ENCODE results near the gene PSD2.
A peak's percentile ranks its signal among the peaks of the same experiment; 100 is the strongest.

The PSD2 gene

DNA sequence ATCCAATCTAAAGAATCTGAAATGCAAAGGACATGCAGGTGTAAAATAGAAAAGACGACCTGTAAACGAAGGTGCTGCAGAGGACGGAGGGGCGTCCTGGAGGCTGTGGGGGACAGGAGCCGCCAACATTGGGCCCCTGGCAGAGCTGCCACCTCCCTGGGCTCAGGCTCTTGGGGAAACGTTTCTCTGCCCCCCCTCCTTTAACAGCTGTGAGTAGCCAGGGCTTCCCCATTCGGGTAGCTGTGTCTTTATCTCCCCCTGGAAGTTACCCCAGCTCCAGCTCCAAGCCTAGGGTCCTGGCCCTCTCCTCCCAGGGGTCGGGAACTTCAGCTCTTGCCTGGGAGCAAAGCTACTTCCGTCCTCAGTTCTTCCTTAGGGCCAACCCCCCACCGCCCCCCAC, 51.5 kb downstream of the PSD2 start:
- no peak overlapping the region for H3K4me3 ChIP-seq (ENCODE audit: low read length)
- no peak for DNase-seq (ENCODE audit: low read depth, low spot score)

DNA sequence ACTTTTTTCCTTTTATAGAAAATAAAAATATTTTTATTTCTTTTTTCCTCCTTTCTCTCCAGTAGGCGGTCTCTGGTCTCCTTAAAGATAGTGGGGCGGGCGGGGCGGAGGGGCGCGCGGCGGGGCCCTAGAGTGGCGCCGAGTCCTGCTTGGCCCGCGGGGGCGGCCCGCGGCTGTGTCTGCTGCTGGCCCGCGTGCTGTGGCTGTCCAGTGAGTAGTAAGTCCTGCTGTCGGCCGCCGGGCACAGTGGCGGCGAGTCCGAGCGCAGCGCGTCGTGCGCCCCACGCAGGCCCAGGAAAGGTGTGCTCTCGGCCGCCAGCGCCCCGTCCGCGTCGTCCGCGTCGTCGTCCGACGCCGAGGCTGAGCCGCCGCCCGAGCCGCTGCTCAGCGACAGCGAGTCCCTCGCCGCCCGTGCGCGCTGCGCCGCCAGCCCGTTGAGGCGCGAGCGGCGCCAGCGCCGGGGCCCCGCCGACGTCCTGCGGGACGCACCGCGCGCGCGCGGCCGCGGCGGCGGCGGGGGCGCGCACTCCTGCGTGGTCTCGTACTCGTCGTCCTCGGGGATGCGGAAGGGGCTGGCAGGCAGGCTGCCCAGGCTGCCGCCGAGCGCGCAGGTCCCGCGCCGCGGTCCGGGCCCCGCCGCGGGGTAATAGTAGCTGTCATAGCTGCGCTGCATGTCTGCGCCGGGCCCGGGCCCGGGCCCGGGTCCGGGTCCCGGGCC, 52.3 kb downstream of the PSD2 start:
- H3K4me3 ChIP-seq (ENCODE audit: low read length), result peak overlapping the region; percentile 50

DNA sequence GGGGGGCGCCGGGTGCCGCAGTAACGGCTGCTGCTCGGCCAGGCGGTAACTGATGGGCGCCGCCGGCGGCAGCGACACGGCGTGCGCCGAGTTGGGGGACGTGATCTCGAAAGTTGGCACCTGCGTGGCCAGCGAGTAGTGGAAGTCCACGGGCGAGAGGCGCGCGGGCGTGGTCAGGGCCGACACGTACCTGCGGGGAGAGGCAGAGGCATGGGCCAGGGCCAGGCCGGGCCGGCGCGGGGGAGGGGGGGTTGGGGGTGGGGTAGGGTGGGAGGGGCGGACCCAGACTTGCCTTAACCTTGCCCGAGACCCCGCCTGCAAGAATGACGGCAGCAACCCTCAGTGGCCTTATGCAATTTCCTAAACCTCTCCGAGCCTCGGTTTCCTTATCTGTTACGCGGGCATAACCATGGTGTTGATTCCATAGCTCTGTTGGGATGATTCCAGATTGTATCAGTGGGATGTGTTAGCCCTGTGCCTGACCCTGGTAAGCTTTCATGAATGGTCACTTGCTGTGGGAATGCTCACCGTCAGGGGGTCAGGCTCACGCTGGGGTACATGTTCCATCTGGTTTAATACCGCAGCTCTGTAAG, 53.0 kb downstream of the PSD2 start:
- peak; percentile 23 for DNase-seq (ENCODE audit: low read depth, low spot score)
- H3K4me3 ChIP-seq (ENCODE audit: low read length), result peak overlapping the region; percentile 50

More for the DNA sequence above, 52.3 kb downstream of the PSD2 start:
- peak; percentile 41 for DNase-seq (ENCODE audit: low read depth, low spot score)

DNA sequence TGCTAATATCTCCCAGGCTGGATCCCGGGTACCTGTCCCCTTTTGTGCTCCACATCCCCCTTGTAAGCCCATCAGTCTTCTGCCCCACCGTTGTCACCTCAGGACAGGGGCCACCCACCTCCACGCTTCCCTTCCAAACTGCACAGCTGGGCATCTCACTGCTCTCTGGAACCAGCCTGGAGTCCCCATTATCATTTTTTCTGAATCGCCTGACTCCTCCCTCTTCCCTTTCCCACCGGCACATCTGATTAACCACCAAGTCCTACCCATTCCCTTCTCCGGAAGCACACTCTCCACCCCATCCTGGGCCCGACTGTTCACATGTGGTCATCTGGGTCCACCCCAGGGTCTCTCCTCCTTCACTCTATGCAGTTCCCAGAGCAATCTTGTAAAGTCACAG, 53.9 kb downstream of the PSD2 start:
- no peak for DNase-seq (ENCODE audit: low read depth, low spot score)
- no peak overlapping the region for H3K4me3 ChIP-seq (ENCODE audit: low read length)

DNA sequence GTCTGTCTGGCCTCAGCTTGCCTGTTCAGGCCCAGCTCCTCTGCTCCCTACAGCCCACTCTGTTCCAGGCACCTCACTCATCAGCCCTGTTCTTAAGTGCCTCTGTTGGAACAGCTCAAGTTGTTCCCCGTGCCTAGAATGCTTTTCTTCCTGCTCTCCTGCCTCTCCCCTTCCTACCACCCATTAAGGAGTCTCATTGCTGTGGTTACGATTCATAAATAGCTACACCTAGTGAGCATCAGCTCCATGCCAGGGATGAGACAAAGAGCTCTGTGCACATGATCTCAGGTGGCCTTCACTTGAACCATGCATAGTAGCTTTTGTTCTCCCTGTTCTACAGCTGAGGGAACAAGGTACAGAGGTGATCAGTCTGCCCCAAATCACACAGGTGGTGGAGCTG, 54.3 kb downstream of the PSD2 start:
- DNase-seq (ENCODE audit: low read depth, low spot score), result no peak
- no peak overlapping the region for H3K4me3 ChIP-seq (ENCODE audit: low read length)

DNA sequence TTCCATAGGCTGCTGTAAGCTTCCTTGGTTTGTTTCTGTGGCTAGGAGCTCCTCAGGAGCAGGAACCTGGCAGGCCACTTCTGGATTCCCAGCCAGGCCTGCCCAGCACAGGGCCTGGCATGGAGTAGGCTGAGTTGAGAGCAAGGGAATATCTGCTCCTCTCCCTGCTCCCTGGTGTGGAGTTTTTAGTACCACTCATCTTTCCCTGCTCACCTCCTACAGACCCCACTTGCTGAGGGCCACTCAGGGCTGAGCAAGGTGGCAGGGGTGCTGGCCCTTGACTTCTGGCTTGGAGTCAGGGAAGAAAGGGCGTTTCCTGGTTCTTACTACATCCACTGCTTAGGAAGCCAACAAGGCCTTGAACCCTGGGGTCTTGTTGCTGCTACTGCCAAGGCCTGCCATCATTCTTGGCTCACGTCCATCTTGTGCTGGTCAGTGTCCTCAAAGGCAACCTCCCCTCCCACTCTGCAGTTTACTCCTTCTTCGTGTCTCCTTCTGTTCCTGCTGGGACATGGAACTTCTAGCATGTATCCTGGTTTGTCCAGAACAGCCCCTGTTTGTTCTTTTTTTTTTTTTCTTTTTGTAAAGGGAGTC, 54.9 kb downstream of the PSD2 start:
- no peak overlapping the region for H3K4me3 ChIP-seq (ENCODE audit: low read length)
- DNase-seq (ENCODE audit: low read depth, low spot score), result no peak

DNA sequence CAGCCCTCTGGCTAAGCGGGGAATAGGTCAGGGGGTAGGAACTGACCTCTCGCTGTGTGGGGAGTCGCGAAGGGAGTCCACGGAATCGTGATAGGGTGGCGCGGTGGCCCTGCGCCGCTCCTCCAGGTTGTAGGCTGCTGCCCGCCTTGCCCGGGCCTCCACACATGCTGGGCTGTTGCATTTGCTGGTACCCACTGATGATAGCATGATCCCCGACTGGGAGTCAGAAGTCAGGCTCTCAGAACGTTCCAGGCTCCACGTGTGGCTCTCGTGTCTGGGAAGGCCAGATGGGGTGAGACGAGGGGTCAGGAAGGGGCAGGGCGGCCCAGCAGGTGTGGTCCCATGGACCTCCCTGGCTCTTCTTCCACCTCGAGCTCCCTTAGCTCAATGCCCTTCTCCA, 56.0 kb downstream of the PSD2 start:
- no peak overlapping the region for H3K4me3 ChIP-seq (ENCODE audit: low read length)
- DNase-seq (ENCODE audit: low read depth, low spot score), result no peak

DNA sequence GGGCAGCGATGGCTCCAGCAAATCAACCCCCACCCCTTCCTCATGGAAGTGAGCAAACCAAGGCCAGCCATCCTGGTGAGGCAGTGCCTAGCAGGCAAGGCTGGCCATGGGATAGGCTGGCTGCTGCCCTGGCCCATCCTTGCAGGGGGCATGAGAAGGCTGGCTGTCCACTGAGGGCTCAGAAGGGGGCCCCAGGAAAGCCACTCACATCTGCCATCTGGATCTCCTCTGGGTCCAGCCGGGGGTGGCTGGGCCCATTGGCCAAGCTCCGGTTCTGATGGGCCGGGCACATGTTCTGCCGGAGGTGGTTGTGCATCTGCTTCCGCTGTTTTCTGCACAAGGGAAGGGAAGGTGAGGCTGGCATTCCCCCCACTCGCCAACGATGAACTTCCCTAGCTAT, 57.1 kb downstream of the PSD2 start:
- no peak overlapping the region for H3K4me3 ChIP-seq (ENCODE audit: low read length)
- DNase-seq (ENCODE audit: low read depth, low spot score), result no peak

DNA sequence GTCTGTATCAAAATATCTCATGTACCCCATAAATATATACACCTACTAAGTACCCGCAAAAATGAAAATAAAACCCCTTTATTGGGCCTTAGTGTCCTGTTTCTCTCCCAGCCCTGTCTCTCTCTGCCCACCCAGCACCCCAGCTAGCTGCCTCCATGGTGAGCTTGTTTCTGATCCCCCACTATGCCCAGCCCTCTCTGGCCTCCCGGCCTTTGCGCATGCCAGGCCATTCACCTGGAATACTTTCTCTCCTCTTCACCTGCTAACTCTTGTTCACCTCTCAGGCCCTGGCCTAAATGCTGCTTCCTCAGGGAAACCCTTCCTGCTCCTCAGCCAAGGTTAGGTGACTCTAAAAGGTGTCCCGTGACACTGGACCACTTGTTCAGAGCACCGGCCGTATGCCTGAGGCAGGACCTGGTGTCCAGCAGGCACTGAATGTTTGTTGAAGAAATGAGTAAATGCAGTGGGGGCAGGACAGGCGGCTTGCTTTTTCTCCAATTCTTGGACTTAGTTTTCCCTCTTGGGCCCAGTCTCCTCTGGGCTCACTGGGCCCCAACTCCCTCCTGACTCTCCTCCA, 58.5 kb downstream of the PSD2 start:
- H3K4me3 ChIP-seq (ENCODE audit: low read length), result no peak overlapping the region
- no peak for DNase-seq (ENCODE audit: low read depth, low spot score)

DNA sequence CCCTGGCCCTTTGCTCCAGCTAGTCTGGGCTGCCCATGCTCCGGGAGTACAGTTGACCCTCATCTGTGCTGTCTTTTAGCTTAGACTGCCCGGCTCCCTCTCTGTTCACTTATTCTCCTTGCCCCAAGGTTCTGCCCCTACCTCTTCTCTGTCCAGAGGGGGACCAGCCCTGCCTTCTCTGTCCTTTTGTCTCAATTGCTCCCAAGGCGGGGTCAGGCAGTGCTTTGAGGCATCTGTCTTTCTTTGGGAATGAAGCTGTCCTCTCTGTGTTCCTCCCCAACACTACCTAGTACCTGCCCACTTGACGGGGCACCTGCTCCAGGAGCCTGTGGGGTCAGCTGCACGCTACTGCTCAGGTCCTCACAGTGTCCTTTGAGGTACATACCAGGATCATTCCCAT, 59.3 kb downstream of the PSD2 start:
- no peak overlapping the region for H3K4me3 ChIP-seq (ENCODE audit: low read length)
- no peak for DNase-seq (ENCODE audit: low read depth, low spot score)

DNA sequence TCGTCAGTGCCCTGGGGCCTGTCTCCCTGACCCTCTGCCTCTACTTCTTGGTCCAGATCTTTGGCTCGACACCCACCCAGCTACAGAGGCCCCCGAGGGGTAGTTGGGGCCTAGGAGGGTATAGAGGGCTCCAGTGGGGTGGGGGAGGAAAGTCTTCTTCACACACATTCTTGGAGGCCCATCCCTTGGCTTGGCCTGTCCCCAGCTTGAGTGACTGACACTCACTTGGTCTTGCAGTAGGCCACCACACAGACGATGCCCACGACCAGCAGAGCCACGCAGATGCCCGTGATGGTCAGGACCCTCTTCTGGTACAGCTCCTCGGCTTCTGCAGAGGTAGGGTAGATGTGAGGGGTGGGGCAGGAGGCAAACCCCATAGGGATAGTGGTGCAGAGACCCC, 59.8 kb downstream of the PSD2 start:
- no peak overlapping the region for H3K4me3 ChIP-seq (ENCODE audit: low read length)
- DNase-seq (ENCODE audit: low read depth, low spot score), result no peak

DNA sequence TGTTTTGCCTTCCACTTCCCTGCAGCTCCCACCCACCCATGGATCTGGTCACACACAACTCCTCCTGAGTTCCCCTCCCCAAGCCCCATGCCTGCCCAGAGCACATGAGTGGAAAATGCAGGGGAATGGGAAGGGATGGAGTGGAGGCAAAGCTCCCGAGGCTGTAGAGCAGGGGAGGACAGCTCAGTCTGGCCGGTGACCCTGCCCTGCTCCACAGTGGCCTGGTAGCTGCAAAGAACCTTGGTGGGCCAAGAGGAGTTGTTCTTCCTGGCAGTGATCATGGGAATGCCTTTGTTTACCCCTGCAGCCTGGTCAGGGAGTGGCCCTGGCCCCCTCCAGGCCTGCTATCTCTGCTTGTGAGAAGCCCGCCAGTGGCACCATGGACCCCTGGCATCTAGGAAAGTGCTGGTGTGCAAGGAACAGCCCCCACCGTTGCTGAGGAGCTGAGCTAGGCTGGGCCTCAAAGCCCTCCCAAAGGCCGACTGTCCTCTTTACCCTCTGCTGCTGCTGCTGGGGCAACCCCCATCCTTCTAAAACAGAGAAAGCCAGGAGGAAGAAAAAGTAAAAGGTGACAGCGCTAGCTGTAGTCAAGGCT, 60.4 kb downstream of the PSD2 start:
- no peak for DNase-seq (ENCODE audit: low read depth, low spot score)
- H3K4me3 ChIP-seq (ENCODE audit: low read length), result no peak overlapping the region

DNA sequence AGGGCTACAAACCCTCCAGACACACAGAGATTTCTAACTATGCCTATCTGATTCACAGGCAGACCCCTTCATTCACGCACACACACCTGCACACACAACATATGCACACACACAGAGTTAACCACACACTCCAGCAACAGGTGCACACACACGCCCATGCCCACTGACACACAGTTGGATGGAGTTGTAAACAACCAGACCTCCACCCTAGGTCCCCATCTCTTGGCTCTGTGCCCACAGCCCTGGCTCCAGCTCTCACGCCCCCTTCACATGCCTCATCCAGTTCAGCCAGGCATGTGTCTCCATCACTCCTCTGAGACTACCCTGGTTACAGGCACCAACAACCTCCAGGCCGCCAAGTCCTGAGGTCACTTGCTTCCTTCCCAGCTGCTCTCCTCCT, 61.1 kb downstream of the PSD2 start:
- H3K4me3 ChIP-seq (ENCODE audit: low read length), result no peak overlapping the region
- DNase-seq (ENCODE audit: low read depth, low spot score), result no peak

DNA sequence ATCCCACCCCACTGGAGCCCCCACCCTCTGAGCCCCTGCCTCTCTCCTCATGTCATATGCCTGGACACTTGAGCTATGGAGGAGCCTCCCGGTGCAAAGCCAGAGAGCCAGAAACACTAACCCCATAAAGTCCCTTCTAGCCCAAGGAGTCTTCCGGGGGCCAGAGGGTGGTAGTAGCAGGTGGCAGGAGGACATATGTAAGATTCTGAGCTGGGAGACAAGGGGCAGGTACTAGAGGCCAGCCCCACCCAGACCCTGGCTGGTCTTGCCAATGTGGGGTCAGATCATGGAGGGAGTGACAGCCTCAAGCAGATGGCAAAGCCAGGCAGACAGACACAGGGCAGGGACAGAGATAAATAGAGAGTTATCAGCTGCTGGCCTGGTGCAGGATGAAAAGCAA, 63.4 kb downstream of the PSD2 start:
- no peak for DNase-seq (ENCODE audit: low read depth, low spot score)
- H3K4me3 ChIP-seq (ENCODE audit: low read length), result no peak overlapping the region

DNA sequence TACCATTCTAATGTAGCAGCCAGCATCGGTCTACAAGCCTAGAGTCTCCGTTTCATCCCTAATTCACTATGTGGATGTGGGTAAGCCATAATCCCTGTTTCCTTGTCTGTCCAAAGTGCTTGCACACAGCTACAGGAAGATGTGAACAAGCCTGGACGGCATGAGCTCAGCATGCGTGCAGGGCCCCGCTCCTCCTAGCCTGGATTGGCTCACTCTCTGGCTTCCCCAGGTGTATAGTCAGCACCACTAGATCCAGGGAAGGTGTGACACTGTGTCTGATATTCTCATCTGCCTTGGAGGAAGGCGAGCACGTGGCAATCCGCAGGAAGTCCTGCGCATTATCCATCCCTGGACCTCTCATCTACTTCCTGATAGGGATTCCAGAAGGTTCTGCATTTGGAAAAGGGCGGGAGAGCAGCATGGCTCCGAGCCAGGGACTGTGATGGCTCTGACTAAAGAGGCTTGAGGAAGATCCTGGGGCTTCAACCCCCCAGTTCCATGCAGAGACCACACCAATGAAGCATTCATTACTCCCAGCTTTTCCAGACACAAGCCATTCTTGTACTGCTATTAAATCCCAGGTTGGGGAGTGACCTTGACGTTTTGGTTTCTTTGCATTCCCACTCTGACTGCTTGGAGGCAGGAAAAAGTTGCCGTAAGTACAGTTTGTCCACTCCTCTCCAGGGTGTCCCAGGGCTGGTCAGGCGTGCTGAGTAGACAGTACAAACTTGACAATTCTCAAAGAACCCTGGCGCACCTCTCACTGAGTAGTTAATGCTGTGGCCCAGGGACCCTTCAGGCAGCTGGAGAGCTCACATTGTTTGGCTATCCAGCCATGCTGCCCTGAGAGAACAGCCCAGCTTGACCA, 65.6 kb downstream of the PSD2 start:
- no peak overlapping the region for H3K4me3 ChIP-seq (ENCODE audit: low read length)
- no peak for DNase-seq (ENCODE audit: low read depth, low spot score)

DNA sequence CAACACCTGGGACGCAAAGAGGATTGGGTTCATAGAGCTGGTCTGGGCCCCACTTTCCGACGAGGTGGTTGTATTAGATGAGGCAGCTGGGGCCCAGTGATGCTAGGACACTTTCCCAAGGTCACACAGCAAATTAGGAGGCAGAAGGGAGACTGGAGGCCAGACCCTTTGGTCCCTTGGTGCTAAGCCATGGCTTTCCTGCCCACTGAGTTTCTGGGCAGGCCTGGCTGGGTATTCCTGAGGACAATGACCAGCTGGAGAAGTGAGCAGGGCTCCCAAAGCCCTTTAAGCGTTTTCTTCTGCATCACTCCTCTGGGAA, 66.2 kb downstream of the PSD2 start:
- no peak for DNase-seq (ENCODE audit: low read depth, low spot score)
- no peak overlapping the region for H3K4me3 ChIP-seq (ENCODE audit: low read length)

DNA sequence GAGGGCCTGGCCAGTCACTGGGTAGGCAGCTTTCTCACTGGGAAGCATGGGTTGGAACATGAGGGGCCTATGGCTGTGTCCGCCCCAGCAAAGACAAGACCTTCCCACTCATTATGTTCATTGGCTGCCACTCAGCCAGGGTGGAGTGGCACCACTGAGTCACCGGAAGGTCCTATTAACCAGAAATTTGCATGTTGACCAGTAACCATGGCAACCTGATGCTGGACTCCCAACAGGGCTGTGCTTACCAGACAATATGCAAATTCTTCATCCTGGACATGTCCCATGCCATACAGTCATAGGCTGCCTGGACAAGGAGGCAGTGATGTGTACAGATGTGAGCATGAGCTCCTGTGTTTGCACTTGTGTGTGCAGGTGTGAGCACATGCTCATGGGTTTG, 66.7 kb downstream of the PSD2 start:
- no peak overlapping the region for H3K4me3 ChIP-seq (ENCODE audit: low read length)
- no peak for DNase-seq (ENCODE audit: low read depth, low spot score)

DNA sequence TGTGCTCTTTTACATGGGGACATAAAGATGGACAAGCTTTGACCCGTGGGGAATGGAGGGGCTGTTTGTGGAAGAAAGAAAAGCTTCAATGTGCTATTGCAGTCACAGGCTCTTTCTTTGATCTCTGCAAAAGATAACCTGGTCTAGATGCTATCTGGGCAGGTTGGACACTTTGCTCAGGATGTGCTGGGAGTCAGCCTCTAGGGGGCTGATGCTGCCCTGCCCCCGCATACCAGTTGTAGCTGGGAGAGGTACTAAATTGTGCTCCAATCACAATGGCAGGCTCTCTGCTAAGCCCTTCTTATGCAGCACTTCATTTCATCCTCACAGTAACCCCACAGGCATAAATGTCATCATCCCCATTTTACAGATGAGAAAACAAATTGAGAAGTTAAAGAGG, 67.2 kb downstream of the PSD2 start:
- peak; percentile 12 for DNase-seq (ENCODE audit: low read depth, low spot score)
- no peak overlapping the region for H3K4me3 ChIP-seq (ENCODE audit: low read length)

DNA sequence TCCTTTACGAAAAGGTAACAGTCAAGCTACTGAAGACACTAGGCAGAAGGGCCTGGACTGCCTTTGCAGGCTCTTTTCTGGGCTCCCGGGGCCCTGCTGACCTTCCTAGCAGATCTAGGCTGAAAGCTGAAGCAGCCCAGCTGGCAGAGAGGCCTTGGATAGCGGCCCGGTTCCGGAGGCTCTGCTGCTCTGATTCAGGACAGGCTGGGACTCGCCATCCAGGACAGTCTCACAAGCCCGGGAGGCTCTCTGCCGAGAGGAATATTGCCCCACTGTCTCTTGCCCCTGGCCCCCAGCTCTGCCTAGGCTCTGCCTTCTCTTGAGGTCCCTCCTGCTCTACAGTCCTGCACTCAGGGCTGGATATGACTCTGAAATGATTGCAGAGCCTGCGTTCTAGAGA, 67.8 kb downstream of the PSD2 start:
- no peak for DNase-seq (ENCODE audit: low read depth, low spot score)
- H3K4me3 ChIP-seq (ENCODE audit: low read length), result no peak overlapping the region
